ENCODE measurements around the gene EMSY. TPM values are rescaled to one million over a fixed set of nuclear protein-coding genes. Genes with fewer than 3 reads are reported as not detected.

EMSY gene
- total RNA-seq, 1 experiment from 2014 or later: 29.3 TPM

DNA sequence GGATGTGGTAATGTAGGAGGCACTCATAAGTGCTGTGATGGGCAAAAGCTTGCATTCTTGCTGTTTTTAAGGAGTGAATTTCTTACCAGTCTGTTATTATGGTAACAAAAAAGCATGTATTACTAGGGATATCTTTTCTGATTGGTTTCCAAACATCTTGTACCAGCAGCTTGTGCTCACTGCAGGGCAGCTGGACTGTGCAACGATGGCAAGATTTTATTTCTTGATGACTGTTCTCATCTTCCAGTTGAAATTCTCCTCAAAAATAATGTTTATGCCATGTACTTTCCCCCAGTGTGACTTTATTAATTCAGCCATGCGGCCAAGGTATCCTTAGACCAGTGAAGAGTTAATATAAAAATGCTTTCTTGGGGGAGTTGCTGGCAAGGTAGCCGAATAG lies 35.4 kb downstream of the EMSY start:
- no peak overlapping the region for H3K27ac ChIP-seq (ENCODE audit: insufficient read length, low read depth, low read length)
- no peak overlapping the region for H3K14ac ChIP-seq (ENCODE audit: insufficient read depth, low read length)
- no peaks in the 10 kb centered on the region for H3K27me3 ChIP-seq (ENCODE audit: insufficient read depth, low read length)
- no peaks in the 10 kb centered on the region for H3K9me3 ChIP-seq (ENCODE audit: control insufficient read depth, low read depth, low read length)
- no peak overlapping the region for H2BK12ac ChIP-seq (ENCODE audit: insufficient read length, low read depth, low read length)
- H2BK5ac ChIP-seq (ENCODE audit: insufficient read length, low read length): no peak overlapping the region
- no peaks in the 10 kb centered on the region for H3K4me1 ChIP-seq (ENCODE audit: insufficient read depth, low read length)
- H2BK15ac ChIP-seq (ENCODE audit: low read depth, low read length): no peak overlapping the region
- no peaks in the 10 kb centered on the region for H3K23me2 ChIP-seq (ENCODE audit: insufficient read length, low read depth, low read length, poor library complexity, severe bottlenecking)
- H3K23ac ChIP-seq (ENCODE audit: insufficient read length, low read depth, low read length): no peak overlapping the region
- H3K56ac ChIP-seq (ENCODE audit: insufficient read length, low read depth, low read length): no peak overlapping the region
- Mint-ChIP-seq H3K4me1 (0 out of 4 replicates have a peak, but pooled peaks cover 0 to 1% of the 10 kb centered on the region in 2 experiments), H3K27me3 (ENCODE audit: low read depth) (no peaks in the 10 kb centered on the region), H3K4me3 (no peak overlapping the region), H3K9me3 (peaks cover 18 to 23% of the 10 kb centered on the region in 2 experiments), H3K36me3 (ENCODE audit: insufficient read depth in 1 of 3, low read depth in 3 of 3) (peaks cover 53 to 65% (median 62%) of the 10 kb centered on the region in 3 experiments), H3K27ac (no peak overlapping the region; a peak in 1 of 7 replicates)
- WGBS (ENCODE audit: extremely low coverage, insufficient read length, low lambda C conversion rate): no CpG with 5 or more reads among the region's 3 CpGs
- H3K4ac ChIP-seq (ENCODE audit: low read depth, low read length): no peak overlapping the region
- H3K79me1 ChIP-seq (ENCODE audit: insufficient read depth, low read depth, low read length, poor library complexity, severe bottlenecking): no peaks in the 10 kb centered on the region
- no peaks in the 10 kb centered on the region for H4K20me1 ChIP-seq (ENCODE audit: control insufficient read depth, insufficient read depth, insufficient read length)
- H3K18ac ChIP-seq (ENCODE audit: insufficient read length, low read depth, low read length): no peak overlapping the region
- no peak overlapping the region for H2BK120ac ChIP-seq (ENCODE audit: low read depth, low read length, poor library complexity, severe bottlenecking)
- H2AK5ac ChIP-seq (ENCODE audit: insufficient read length, low read length): no peak overlapping the region
- H3K9ac ChIP-seq (ENCODE audit: extremely low read depth, insufficient read length, low read length): no peak overlapping the region
- H4K8ac ChIP-seq (replicated peaks; ENCODE audit: insufficient read length, low read depth, low read length): no peak overlapping the region
- no peak overlapping the region for H2AFZ ChIP-seq (ENCODE audit: low read length)
- no peak overlapping the region for H3T11ph ChIP-seq (ENCODE audit: low read length)
- no peak for DNase-seq
- TF ChIP-seq, protein P1, sequence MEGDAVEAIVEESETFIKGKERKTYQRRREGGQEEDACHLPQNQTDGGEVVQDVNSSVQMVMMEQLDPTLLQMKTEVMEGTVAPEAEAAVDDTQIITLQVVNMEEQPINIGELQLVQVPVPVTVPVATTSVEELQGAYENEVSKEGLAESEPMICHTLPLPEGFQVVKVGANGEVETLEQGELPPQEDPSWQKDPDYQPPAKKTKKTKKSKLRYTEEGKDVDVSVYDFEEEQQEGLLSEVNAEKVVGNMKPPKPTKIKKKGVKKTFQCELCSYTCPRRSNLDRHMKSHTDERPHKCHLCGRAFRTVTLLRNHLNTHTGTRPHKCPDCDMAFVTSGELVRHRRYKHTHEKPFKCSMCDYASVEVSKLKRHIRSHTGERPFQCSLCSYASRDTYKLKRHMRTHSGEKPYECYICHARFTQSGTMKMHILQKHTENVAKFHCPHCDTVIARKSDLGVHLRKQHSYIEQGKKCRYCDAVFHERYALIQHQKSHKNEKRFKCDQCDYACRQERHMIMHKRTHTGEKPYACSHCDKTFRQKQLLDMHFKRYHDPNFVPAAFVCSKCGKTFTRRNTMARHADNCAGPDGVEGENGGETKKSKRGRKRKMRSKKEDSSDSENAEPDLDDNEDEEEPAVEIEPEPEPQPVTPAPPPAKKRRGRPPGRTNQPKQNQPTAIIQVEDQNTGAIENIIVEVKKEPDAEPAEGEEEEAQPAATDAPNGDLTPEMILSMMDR (conservative IDR thresholded peaks at IDR 0.05): no peak
- H4K91ac ChIP-seq (ENCODE audit: insufficient read length, low read depth, low read length): no peak overlapping the region
- H2BK20ac ChIP-seq (ENCODE audit: low read depth, low read length, poor library complexity, severe bottlenecking): no peak overlapping the region
- H3K4me2 ChIP-seq (ENCODE audit: insufficient read depth, insufficient read length, low read length): no peak overlapping the region
- no peaks in the 10 kb centered on the region for H3K79me2 ChIP-seq (ENCODE audit: insufficient read depth, low read length)
- no peak overlapping the region for H4K5ac ChIP-seq (ENCODE audit: insufficient read length, low read depth, low read length)

Data from H9 (cell line).